Left cardiac atrium (tissue), 4 donors: Measurements from ENCODE around the gene NDUFA6. TPM values are rescaled to one million over a fixed set of nuclear protein-coding genes. Genes with fewer than 3 reads are reported as not detected.
"Not testable (repeated sequence)": the region's sequence is repeated elsewhere in the genome, so short reads cannot be mapped to it uniquely, and the experiment has no call there.

ENCODE experiments used
- ATAC-seq, 2 donors: fragments of 200-7000 bp; cut with Tn5 transposase; one replicate each; pipeline ENCODE4 v1.9.1; 2020; ENCODE audit warnings: mild to moderate bottlenecking in 2 of 2, moderate library complexity in 2 of 2
- DNase-seq: peaks from one replicate; pipeline ENCODE4 v3.0.0-alpha.2; 2020
- intact Hi-C, 2 donors: fragments of 100-400 bp; cut with DNase I; formaldehyde crosslinking; loops; one replicate each; pipeline versions ENCODE4 v1.14.1 to v1.15.1; 2022 to 2023
- long read RNA-seq: library from polyadenylated mRNA; unstranded; transcript quantifications from one replicate; pipeline ENCODE4 v2.0.0, GENCODE V29; 2021
- total RNA-seq, 2 donors: library from RNA; stranded (reverse); fragmentation: NEBNext Ultra II Directional; extraction: Animal tissue kit (Norgen Biotek cat#: 25700); gene quantifications; one replicate each; pipeline ENCODE4 v1.2.1, GENCODE V29; 2021
- donor health status: DM: no; HTN: yes; CAD: no.
- donor health status: DM: no; HTN: yes; CAD: no; lungs with severe emphysema.
- donor health status: DM: yes; HTN: yes; CAD: no.
- donor health status: Dilated cardiomyopathy.

NDUFA6 gene
- total RNA-seq, result 100 to 1,000 TPM; 224 to 247 TPM
- long read RNA-seq, transcript NDUFA6-202 (3 exons, 1,256 nt), result major isoform, 69 of 71 reads
- long read RNA-seq, partial matches to known transcripts, result 0 of 71 reads
- long read RNA-seq, other reads (novel, unspliced or antisense), result 2 of 71 reads

DNA sequence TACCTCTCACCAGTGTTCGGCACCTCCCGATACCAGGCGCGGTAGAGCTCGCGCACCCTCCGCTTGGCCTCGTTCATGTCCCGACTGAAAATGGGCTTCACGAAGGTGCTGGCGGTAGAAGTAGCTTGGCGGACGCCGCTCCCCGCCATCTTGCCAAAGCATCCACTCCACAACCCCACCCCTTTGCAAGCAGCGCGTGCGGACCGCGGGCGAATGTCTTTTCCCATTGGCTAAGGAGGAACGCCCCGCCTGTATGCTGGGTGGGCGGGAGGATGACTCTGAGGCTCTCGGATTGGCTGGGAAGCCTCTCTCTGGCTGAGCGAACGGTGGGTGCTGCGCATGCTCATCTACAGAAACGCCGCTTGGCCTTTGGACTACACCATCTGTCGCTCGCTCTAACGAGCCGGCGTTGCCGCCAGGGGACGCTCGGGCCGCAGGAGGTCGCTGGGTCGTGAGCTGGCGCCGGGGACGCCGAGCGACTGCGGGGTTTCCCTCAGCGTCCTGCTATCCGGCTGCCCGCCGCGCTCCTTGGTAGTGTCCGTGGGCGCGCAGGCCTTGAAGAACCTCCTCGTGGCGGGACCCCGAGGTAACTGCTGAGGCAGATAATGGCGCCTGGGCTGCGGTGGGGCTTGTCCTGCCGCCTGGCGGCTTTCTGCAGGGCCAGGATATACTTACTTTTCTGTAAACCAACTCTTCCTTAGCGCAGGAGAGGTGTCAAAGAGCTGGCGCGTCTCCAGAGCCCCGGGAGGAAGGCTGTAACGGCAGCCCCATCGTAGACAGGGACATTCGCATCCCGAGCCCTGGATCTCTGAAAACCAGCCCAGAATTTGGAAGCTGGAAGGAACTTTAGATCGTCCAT, at the start of gene NDUFA6:
Gene NDUFA6 (minus strand): TSS at position 177 of the 859 bp plus-strand sequence. CDS start 28 bp downstream, at position 149.
- ATAC-seq, result peak; percentile 98
- peak; percentile 99 for DNase-seq
- intact Hi-C loops, result loop anchor here in 1 of 2 donors (10.0 kb wide), 1 partner anchor 344 kb away; the partner anchor contains the start of gene NFAM1

DNA sequence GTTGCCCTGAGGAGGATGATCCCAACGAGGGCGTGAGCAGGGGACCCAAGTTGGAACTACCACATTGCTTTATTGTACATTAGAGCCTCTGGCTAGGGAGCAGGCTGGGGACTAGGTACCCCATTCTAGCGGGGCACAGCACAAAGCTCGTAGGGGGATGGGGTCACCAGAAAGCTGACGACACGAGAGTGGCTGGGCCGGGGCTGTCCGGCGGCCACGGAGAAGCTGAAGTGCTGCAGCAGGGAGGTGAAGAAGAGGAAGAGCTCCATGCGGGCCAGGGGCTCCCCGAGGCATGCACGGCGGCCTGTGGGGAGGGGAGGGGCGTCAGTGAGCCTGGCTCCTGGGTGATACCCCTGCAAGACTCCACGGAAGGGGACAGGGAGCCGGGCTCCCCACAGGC, 49.6 kb upstream of the NDUFA6 start:
- DNase-seq, intact Hi-C loops, ATAC-seq: not testable (repeated sequence)

DNA sequence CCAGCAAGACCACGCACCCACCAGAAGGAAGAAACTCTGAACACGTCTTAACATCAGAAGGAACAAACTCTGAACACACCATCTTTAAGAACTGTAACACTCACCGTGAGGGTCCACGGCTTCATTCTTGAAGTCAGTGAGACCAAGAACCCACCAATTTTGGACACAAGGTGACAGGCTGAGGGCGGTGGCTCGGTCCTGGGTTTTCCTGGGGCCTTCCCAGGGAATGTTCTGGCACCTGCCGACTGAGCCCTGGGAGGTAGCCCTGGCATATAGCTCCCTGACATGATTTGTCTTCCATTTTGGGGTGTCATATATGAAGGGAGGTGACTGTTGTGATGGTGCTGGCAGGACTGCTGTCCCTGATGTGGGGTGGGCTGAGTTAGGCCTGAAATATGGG, 48.9 kb upstream of the NDUFA6 start:
- ATAC-seq, intact Hi-C loops, DNase-seq: not testable (repeated sequence)

DNA sequence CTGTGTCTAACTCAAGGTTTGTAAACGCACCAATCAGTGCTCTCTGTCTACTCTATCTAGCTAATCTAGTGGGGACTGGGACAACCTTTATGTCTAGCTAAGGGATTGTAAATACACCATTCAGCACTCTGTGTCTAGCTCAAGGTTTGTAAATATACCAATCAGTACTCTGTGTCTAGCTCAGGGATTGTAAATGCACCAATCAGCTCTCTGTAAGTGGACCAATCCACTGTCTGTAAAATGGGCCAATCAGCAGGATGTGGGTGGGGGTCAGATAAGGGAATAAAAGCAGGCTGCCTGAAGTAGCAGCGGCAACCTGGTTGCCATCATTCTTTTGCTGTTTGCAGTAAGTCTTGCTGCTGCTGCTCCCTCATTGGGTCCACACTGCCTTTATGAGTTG, 48.4 kb upstream of the NDUFA6 start:
- no peak for ATAC-seq
- no peak for DNase-seq
- intact Hi-C loops, result no loop called here

DNA sequence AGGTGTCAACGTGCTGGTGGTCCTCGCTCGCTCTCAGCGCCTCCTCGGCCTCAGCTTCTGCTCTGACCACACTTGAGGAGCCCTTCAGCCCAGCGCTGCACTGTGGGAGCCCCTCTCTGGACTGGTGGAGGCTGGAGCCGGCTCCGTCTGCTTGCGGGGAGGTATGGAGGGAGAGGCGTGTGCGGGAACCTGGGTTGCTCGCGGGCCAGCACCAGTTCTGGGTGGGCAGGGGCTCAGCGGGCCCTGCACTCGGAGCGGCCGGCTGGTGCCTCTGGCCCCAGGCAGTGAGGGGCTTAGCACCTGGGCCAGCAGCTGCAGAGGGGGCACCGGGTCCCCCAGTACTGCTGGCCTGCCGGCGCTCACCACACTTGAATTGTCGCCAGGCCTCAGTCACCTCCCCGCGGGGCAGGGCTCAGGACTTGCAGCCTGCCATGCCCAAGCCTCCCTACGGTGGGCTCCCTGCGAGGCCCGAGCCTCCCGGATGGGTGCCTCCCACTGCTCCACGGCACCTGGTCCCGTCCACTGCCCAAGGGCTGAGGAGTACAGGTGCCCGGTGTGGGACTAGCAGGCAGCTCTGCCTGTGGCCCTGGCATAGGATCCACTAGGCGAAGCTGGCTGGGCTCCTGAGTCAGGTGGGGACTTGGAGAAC, 47.7 kb upstream of the NDUFA6 start:
- intact Hi-C loops, result no loop called here
- no peak for DNase-seq
- ATAC-seq, result peak in 1 of 2 donors; percentile 10

DNA sequence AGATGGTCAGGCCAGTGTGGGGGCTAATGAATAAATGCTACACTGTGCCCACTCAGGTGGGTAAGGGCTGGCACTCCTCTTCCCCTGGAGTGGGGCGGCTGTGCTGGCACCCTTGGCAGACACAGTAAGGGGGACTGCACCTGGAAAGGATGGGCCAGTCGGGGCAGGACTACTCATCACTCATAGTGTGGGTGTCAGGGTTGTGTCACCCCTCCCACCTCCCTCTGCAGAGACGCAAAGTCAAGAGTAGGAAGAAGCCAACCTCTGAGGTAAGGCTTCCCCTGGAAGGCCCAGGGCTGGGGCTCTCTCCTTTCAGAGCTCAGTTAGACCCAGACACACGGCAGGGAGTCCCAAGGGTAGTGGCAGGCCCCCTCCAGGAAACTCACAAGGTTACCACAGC, 45.1 kb upstream of the NDUFA6 start:
- DNase-seq, ATAC-seq, intact Hi-C loops: not testable (repeated sequence)

DNA sequence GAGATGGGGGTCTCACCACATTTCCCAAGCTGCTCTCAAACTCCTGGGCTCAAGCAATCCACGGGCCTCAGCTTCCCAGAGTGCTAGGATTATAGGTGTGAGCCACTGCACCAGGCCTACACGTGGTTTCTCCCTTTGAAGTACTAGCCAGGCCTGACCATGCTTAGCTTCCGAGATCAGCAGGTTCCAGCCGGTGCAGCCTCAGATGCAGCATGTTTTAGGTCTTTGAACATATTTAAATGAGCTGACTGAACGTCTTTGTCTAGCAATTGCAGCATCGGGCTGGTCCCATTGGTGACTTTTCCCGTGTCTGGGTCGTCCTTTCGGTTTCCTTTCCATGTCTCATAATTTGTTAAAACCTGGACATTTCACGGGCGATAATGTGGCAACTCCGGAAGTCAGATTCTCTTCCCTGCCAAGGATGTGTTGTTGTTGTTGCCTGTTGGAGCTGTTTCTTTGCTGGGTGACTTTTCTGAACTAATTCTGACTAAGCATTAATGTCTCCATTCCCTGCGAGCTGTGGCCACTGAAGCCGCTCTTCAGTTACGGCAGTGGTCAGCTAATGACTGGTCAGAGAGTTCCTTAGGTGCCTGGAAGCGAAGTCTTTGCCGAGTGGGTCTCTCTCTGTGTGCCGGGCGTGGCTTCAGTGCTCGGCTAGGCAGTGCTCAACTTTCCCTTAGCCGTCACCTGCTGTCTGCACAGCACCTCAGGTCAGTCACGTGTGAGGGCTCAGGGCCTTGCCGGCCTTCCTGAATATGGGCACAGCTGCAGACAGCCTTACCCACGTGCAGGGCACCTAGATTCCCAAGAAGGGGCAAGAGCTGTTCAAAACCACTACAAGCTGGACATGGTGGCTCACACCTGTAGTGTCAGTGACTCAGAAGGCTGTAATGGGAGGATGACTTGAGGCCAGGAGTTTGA, 43.8 kb upstream of the NDUFA6 start:
- DNase-seq (no peak), ATAC-seq (no peak)
- intact Hi-C loops, result no loop called here

DNA sequence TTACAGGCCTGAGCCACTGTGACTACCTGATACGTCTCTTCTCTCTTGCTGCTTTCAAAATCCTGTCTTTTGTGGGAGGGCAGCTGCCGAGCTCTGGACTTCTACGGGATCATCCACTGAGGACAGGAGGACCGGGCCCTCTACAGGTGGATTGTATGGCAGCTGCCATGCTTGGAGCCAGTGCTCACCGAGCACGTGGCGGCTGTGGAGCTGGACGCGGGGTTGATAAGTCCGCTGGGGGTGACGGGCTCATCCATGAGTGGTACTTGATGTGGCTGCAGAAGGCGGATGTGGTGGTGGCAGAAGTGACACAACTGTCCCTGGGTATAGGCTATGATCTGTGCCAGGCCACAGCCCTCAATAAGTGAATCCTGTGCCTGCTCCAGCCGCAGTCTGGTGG, 41.9 kb upstream of the NDUFA6 start:
- no peak for ATAC-seq
- DNase-seq, result no peak
- intact Hi-C loops, result no loop called here

DNA sequence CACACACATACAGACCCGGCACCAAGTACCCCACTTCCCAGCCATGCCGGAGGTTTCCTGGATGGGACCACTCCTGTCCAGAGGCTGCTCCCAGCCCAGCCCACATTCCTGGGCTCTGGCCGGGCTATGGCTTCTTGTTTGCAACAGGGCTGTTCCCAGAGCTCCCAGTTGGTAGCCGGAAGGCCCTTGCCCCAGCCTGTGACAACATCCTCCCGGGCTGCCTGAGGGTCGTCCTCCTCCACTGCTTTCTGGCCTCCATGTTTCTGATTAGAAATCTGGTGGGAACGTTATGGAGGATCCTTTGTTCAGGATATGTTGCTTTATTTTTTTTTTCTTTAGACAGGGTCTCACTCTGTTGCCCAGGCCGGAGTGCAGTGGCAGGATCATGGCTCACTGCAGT, 41.0 kb upstream of the NDUFA6 start:
- no peak for ATAC-seq
- intact Hi-C loops, result no loop called here
- DNase-seq, result no peak

DNA sequence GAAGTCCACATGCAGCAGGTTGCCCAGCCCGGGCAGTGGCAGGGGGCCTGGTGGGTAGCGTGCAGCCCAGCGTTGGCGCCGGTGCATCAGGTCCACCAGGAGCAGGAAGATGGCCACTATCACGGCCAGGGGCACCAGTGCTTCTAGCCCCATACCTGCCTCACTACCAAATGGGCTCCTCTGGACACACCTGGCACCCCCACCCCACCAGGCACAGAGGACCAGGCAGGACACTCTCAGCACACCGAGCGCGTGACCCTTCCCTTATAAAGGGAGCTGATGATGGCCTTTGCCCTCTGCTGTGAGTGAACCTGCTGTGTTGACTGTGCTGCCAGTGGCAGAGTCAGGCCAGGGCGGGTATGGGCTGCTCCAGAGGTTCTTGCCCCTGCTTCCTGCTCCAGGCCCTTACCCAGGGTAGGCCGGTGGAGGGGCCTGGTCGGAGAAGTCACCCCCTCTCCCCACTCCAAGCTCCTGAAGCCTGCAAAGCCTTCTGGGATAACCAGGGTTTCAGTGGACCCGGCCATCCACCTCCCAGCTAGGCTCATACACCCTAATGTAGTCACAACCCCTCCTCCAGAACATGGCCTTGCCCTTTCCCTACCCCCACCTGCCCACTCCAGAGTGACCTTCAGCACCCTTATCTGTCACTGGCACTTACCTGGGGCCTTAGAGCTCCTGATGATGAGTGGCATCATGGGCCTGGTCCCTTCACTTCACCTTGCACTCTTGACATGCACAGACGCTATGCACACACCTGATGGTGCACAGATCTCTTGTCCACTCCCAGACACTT, 40.3 kb upstream of the NDUFA6 start, which contains the start of gene CYP2D6:
Gene CYP2D6 (minus strand): TSS at position 172 of the 793 bp plus-strand sequence. CDS start 19 bp downstream, at position 153.
- DNase-seq, intact Hi-C loops: not testable (repeated sequence)
- ATAC-seq, result peak in 1 of 2 donors; percentile 5

DNA sequence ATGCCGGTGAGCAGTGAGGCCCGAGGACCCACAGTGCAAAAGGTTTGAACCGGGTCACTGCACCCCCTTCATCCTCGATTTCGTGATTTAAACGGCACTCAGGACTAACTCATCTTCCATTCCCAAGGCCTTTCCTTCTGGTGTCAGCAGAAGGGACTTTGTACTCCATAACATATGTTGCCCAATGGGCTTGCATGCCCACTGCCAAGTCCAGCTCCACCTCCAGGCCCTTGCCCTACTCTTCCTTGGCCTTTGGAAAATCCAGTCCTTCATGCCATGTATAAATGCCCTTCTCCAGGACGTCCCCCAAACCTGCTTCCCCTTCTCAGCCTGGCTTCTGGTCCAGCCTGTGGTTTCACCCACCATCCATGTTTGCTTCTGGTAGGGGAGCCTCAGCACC, 39.6 kb upstream of the NDUFA6 start:
- DNase-seq, intact Hi-C loops: not testable (repeated sequence)
- ATAC-seq, result peak in 1 of 2 donors; percentile 22

DNA sequence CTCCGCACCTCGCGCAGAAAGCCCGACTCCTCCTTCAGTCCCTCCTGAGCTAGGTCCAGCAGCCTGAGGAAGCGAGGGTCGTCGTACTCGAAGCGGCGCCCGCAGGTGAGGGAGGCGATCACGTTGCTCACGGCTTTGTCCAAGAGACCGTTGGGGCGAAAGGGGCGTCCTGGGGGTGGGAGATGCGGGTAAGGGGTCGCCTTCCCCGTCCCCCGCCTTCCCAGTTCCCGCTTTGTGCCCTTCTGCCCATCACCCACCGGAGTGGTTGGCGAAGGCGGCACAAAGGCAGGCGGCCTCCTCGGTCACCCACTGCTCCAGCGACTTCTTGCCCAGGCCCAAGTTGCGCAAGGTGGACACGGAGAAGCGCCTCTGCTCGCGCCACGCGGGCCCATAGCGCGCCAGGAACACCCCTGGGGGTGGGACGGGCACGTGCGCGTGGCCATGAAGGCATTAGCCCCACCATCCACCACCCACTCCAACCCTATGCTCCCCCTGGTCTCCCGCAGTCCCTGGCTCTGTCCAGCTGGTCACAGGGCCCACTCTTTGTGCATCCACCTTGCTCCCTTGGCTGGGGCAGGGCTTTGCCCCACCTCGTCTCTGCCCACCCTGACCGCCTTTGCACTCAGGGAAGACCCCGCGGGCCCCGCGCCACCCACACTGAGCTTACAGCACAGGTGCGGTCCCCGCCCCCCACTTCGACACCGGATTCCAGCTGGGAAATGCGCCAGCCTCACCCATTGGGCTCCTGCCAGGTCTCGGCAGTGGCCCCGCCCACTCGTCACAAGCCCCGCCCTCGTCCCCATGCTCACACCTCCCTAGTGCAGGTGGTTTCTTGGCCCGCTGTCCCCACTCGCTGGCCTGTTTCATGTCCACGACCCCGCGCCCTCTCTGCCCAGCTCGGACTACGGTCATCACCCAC, 38.5 kb upstream of the NDUFA6 start:
- DNase-seq, intact Hi-C loops: not testable (repeated sequence)
- ATAC-seq, result peak in 1 of 2 donors; percentile 18

DNA sequence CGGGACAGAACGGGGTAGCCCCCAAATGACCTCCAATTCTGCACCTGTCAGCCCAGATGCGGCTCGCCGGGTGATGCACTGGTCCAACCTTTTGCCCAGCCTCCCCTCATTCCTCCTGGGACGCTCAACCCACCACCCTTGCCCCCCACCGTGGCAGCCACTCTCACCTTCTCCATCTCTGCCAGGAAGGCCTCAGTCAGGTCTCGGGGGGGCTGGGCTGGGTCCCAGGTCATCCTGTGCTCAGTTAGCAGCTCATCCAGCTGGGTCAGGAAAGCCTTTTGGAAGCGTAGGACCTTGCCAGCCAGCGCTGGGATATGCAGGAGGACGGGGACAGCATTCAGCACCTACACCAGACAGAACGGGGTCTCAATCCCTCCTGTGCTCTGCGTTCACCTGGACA, 37.4 kb upstream of the NDUFA6 start:
- intact Hi-C loops, ATAC-seq, DNase-seq: not testable (repeated sequence)

DNA sequence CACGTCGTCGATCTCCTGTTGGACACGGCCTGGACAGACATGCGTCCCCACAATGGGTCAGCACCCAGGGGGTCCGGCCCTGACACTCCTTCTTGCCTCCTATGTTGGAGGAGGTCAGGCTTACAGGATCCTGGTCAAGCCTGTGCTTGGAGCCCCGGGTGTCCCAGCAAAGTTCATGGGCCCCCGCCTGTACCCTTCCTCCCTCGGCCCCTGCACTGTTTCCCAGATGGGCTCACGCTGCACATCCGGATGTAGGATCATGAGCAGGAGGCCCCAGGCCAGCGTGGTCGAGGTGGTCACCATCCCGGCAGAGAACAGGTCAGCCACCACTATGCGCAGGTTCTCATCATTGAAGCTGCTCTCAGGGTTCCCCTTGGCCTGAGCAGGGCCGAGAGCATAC, 37.0 kb upstream of the NDUFA6 start:
- intact Hi-C loops, result no loop called here
- ATAC-seq, result no peak
- no peak for DNase-seq

DNA sequence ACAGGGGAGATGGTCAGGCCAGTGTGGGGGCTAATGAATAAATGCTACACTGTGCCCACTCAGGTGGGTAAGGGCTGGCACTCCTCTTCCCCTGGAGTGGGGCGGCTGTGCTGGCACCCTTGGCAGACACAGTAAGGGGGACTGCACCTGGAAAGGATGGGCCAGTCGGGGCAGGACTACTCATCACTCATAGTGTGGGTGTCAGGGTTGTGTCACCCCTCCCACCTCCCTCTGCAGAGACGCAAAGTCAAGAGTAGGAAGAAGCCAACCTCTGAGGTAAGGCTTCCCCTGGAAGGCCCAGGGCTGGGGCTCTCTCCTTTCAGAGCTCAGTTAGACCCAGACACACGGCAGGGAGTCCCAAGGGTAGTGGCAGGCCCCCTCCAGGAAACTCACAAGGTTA, 33.0 kb upstream of the NDUFA6 start:
- intact Hi-C loops, ATAC-seq, DNase-seq: not testable (repeated sequence)

DNA sequence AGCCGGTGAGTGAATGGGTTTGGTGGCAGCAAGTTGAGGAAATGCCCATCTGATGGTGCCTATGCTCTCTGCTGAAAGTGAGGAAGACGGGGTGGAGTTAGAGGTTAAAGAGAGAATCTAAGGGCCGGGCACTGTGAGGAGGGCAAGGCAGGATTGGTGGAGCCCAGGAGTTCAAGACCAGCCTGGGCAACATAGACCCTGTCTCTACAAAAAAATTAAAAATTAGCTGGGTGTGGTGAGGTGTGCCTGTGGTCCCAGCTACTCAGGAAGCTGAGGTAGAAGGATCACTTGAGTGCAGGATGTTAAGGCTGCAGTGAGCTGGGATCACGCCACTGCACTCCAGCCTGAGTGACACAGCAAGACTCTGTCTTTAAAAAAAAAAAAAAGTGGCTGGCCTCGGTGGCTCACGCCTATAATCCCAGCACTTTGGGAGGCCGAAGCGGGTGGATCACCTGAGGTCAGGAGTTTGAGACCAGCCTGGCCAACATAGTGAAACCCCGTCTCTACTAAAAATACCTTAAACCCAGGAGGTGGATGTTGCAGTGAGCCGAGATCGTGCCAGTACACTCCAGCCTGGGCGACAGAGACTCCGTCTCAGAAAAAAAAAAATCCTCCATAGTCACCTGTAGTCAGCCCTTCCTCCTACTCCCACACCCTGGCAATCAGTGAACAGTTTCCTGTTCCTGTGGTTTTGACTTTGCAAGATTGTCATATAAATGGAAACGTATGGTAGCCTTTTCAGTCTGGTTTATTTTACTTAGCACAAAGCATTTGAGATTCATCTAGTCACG, 29.9 kb upstream of the NDUFA6 start:
- intact Hi-C loops, DNase-seq, ATAC-seq: not testable (repeated sequence)
